IMR-90 (cell line): ENCODE data around the gene NDST1. TPM values are rescaled to one million over a fixed set of nuclear protein-coding genes. Genes with fewer than 3 reads are reported as not detected.

Experiments
- ATAC-seq: fragments of 200-7000 bp; cut with Tn5 transposase; 2 replicates; pipeline ENCODE4 v1.9.1; 2020; ENCODE audit warnings: low read depth, mild to moderate bottlenecking, moderate library complexity
- BruUV-seq: library from RNA; stranded (reverse); fragments of 400-500 nt; replicated peaks from 2 replicates; lab custom pipeline; 2021; lab: Mats Ljungman, UMichigan
- CTCF ChIA-PET: fragments of 300-600 bp; formaldehyde crosslinking; extraction: SDS; loops from one replicate; lab custom pipeline; 2021; ENCODE audit warnings: antibody characterized with exemption; lab: Yijun Ruan, JAX
- POLR2A ChIA-PET: fragments of 300-600 bp; sonication (Branson Sonifier 250); formaldehyde crosslinking; loops from one replicate; lab custom pipeline; 2022; ENCODE audit warnings: antibody characterized with exemption; ENCODE audit not compliant: unreplicated experiment; lab: Charles Lee
- DNase-seq: peaks from one replicate; pipeline ENCODE4 v3.0.0; 2013
- H2AFZ ChIP-seq: replicated peaks from 2 replicates; pipeline ENCODE3; 2013; ENCODE audit warnings: low read length, mild to moderate bottlenecking; ENCODE audit not compliant: poor library complexity
- H2AK5ac ChIP-seq: 2 replicates; pipeline ENCODE4 v1.6.1; 2013; ENCODE audit warnings: low read depth, low read length, inconsistent platforms
- H2AK9ac ChIP-seq: replicated peaks from 2 replicates; pipeline ENCODE3; 2013; ENCODE audit warnings: mild to moderate bottlenecking, low read depth, low read length, moderate library complexity; ENCODE audit not compliant: poor library complexity
- H2BK120ac ChIP-seq: 2 replicates; pipeline ENCODE4 v1.6.1; 2013; ENCODE audit warnings: low read depth, low read length, inconsistent platforms
- H2BK15ac ChIP-seq: 3 replicates; pipeline ENCODE4 v1.6.1; 2013; ENCODE audit warnings: low read depth, low read length, inconsistent platforms
- H2BK20ac ChIP-seq: 2 replicates; pipeline ENCODE4 v1.6.1; 2013; ENCODE audit warnings: low read depth, mild to moderate bottlenecking, inconsistent platforms, low read length, moderate library complexity
- H2BK5ac ChIP-seq: 2 replicates; pipeline ENCODE4 v1.6.1; 2013; ENCODE audit warnings: mild to moderate bottlenecking, low read depth, low read length, inconsistent platforms; ENCODE audit not compliant: poor library complexity, severe bottlenecking
- H3K14ac ChIP-seq: replicated peaks from 2 replicates; pipeline ENCODE4 v1.6.1; 2013; ENCODE audit warnings: low read depth, low read length, inconsistent platforms
- H3K18ac ChIP-seq: 2 replicates; pipeline ENCODE4 v1.6.1; 2013; ENCODE audit warnings: low read depth, low read length, control low read depth
- H3K23ac ChIP-seq: 2 replicates; pipeline ENCODE4 v1.6.1; 2013; ENCODE audit warnings: low read depth, low read length, inconsistent platforms
- H3K27ac ChIP-seq: 2 replicates; pipeline ENCODE4 v1.5.1; 2013; ENCODE audit warnings: mild to moderate bottlenecking, control low read depth, low read length; ENCODE audit not compliant: insufficient read depth
- H3K27me3 ChIP-seq: 2 replicates; pipeline ENCODE4 v1.6.1; 2013; ENCODE audit warnings: low read length; ENCODE audit not compliant: control insufficient read depth, insufficient read depth
- H3K36me3 ChIP-seq: 2 replicates; pipeline ENCODE4 v1.6.1; 2013; ENCODE audit warnings: low read length, mixed read lengths; ENCODE audit not compliant: control insufficient read depth, insufficient read depth
- H3K4ac ChIP-seq: 2 replicates; pipeline ENCODE4 v1.6.1; 2013; ENCODE audit warnings: low read depth, low read length, inconsistent platforms
- H3K4me1 ChIP-seq: 2 replicates; pipeline ENCODE4 v1.6.1; 2013; ENCODE audit warnings: low read length, mixed read lengths; ENCODE audit not compliant: control insufficient read depth, insufficient read depth
- H3K4me2 ChIP-seq: 2 replicates; pipeline ENCODE4 v1.6.1; 2013; ENCODE audit warnings: low read depth, mild to moderate bottlenecking, control low read depth, low read length, moderate library complexity
- H3K4me3 ChIP-seq: 2 replicates; pipeline ENCODE4 v1.5.1; 2013; ENCODE audit warnings: low read depth, mild to moderate bottlenecking, control low read depth, low read length, moderate library complexity; ENCODE audit not compliant: insufficient read depth
- H3K56ac ChIP-seq: 2 replicates; pipeline ENCODE4 v1.6.1; 2013; ENCODE audit warnings: low read length, inconsistent platforms; ENCODE audit not compliant: insufficient read depth; ENCODE audit errors: extremely low read depth
- H3K79me1 ChIP-seq, 2 experiments: 2 replicates each; pipeline ENCODE4 v1.6.1; 2013; ENCODE audit warnings: low read length in 2 of 2, inconsistent platforms in 1 of 2, low read depth in 1 of 2
- H3K9ac ChIP-seq: 2 replicates; pipeline ENCODE4 v1.6.1; 2013; ENCODE audit warnings: low read depth, low read length, control low read depth
- H3K9me1 ChIP-seq: 2 replicates; pipeline ENCODE4 v1.6.1; 2013; ENCODE audit warnings: low read length, inconsistent platforms; ENCODE audit not compliant: insufficient read depth
- H3K9me3 ChIP-seq: 2 replicates; pipeline ENCODE4 v1.6.1; 2013; ENCODE audit warnings: low read length; ENCODE audit not compliant: control insufficient read depth, insufficient read depth
- H4K20me1 ChIP-seq: 2 replicates; pipeline ENCODE4 v1.6.1; 2013; ENCODE audit warnings: low read length, inconsistent platforms; ENCODE audit not compliant: insufficient read depth
- H4K5ac ChIP-seq: 2 replicates; pipeline ENCODE4 v1.6.1; 2013; ENCODE audit warnings: mild to moderate bottlenecking, low read depth, low read length, control low read depth
- H4K8ac ChIP-seq, 2 experiments: 2 replicates each; pipeline ENCODE4 v1.6.1; 2013; ENCODE audit warnings: low read depth in 2 of 2, low read length in 2 of 2, control low read depth in 1 of 2, inconsistent platforms in 1 of 2
- H4K91ac ChIP-seq: 2 replicates; pipeline ENCODE4 v1.6.1; 2013; ENCODE audit warnings: low read depth, low read length, inconsistent platforms; ENCODE audit not compliant: insufficient read depth
- BHLHE40 ChIP-seq: fragments of 150-350 bp; IDR thresholded peaks from 2 replicates; pipeline ENCODE4 v1.6.1; 2016; ENCODE audit warnings: mild to moderate bottlenecking, low read depth, low read length
- CEBPB ChIP-seq: IDR thresholded peaks from 2 replicates; pipeline ENCODE4 v1.6.1; 2012; ENCODE audit warnings: low read depth, low read length, improper control_type of control experiment
- ELK1 ChIP-seq: fragments of 150-350 bp; IDR thresholded peaks from 2 replicates; pipeline ENCODE4 v1.6.1; 2016; ENCODE audit warnings: low read depth, mild to moderate bottlenecking, low read length, moderate library complexity, borderline replicate concordance
- MAZ ChIP-seq: IDR thresholded peaks from 2 replicates; pipeline ENCODE4 v1.6.1; 2012; ENCODE audit warnings: low read depth, mild to moderate bottlenecking, low read length, improper control_type of control experiment, moderate library complexity, borderline replicate concordance
- NFE2L2 ChIP-seq: fragments of 150-350 bp; IDR thresholded peaks from 2 replicates; pipeline ENCODE4 v1.6.1; 2016; ENCODE audit warnings: low read depth, mild to moderate bottlenecking, low read length
- POLR2A ChIP-seq: IDR thresholded peaks from 2 replicates; pipeline ENCODE4 v1.6.1; 2012; ENCODE audit warnings: mild to moderate bottlenecking, low read depth, low read length
- RAD21 ChIP-seq: IDR thresholded peaks from 2 replicates; pipeline ENCODE4 v1.6.1; 2012; ENCODE audit warnings: low read length, improper control_type of control experiment
- RCOR1 ChIP-seq: IDR thresholded peaks from 2 replicates; pipeline ENCODE4 v1.6.1; 2012; ENCODE audit warnings: mild to moderate bottlenecking, low read length, improper control_type of control experiment; ENCODE audit not compliant: insufficient replicate concordance
- RFX5 ChIP-seq: IDR thresholded peaks from 2 replicates; pipeline ENCODE4 v1.8.0; 2012; ENCODE audit warnings: low read depth, mild to moderate bottlenecking, low read length, moderate library complexity
- SMC3 ChIP-seq: fragments of 150-350 bp; IDR thresholded peaks from 2 replicates; pipeline ENCODE4 v1.6.1; 2016; ENCODE audit warnings: low read depth, mild to moderate bottlenecking, antibody characterized with exemption, low read length, moderate library complexity
- WGBS, 2 experiments: methylation state at CpG; one replicate each; pipeline versions ENCODE4 v1.1.5 to v1.1.7; 2013; ENCODE audit warnings: missing lambda C conversion rate in 2 of 2; ENCODE audit not compliant: insufficient read length in 1 of 2; ENCODE audit errors: extremely low coverage in 2 of 2; 5-methylcytosine and 5-hydroxymethylcytosine counted together
- dilution Hi-C: fragments of 300-500 bp; cut with HindIII; formaldehyde crosslinking; loops from one replicate; pipeline ENCODE4 v1.14.3; 2018; ENCODE audit warnings: low sequenced_read_pairs; ENCODE audit not compliant: unreplicated experiment
- in situ Hi-C: fragments of 300-500 bp; cut with MboI; formaldehyde crosslinking; loops from 3 replicates; pipeline ENCODE4 v1.14.3; 2019; ENCODE audit warnings: low sequenced_read_pairs, inconsistent platforms, mixed read lengths
- intact Hi-C: fragments of 100-400 bp; cut with micrococcal nuclease; formaldehyde crosslinking; loops from 2 replicates; pipeline ENCODE4 v1.10.0; 2022
- polyA plus RNA-seq, 3 experiments: library from polyadenylated mRNA; depleted of rRNA; stranded (reverse); fragments of >200 nt; gene quantifications; 2 replicates each; pipeline ENCODE4 v1.2.3, GENCODE V29; 2012; ENCODE audit warnings: low replicate concordance in 1 of 3
- total RNA-seq: library from RNA; depleted of rRNA; stranded (reverse); fragments of >200 nt; gene quantifications from 2 replicates; pipeline ENCODE4 v1.2.3, GENCODE V29; 2012
- TF ChIP-seq, protein P1 (sequence below): fragments of 150-350 bp; IDR thresholded peaks from 2 replicates; pipeline ENCODE4 v1.6.1; 2017; ENCODE audit warnings: mild to moderate bottlenecking, antibody characterized with exemption, low read length, low read depth
- TF ChIP-seq, protein P2 (sequence below): conservative IDR thresholded peaks from 2 replicates; pipeline ENCODE4 v1.5.1; 2012; ENCODE audit warnings: mild to moderate bottlenecking, low read depth, low read length, improper control_type of control experiment

Gene NDST1
- total and polyA plus RNA-seq, 2 of the 4 experiments (the other 2 are of a cell fraction) = 30.5 to 80.4 TPM

GRCh38 chr5:150512368-150512747 lies 4.4 kb downstream of the NDST1 start:
- H4K20me1 ChIP-seq = peaks cover 100% of the 10 kb centered on the region
- CTCF ChIA-PET = interaction anchor here (1.2 kb wide), 1 partner anchor 23 kb away, joined by 3 read pairs; no protein-coding TSS in a partner anchor
- intact Hi-C loops = no loop called here

More at GRCh38 chr5:150512368-150512747, 4.4 kb downstream of the NDST1 start:
- Histone ChIP-seq H4K8ac (no peak overlapping the region), H2BK120ac (no peak overlapping the region), H2AK9ac (no peak overlapping the region), H3K79me1 (peaks cover 41 to 95% of the 10 kb centered on the region in 2 experiments), H3K27me3 (no peaks in the 10 kb centered on the region), H2BK15ac (no peak overlapping the region), H3K4me2 (no peak overlapping the region), H2AK5ac (peak overlapping the region; percentile 20; the same call in 1 of the 2 replicates), H2BK20ac (no peak overlapping the region), H4K5ac (no peak overlapping the region), H2AFZ (no peak overlapping the region), H3K23ac (peak overlapping the region; percentile 20; the same call in 1 of the 2 replicates), H3K56ac (no peak overlapping the region), H3K36me3 (peaks cover 5% of the 10 kb centered on the region; the same call in 1 of the 2 replicates), H3K4me3 (no peak overlapping the region), H3K14ac (no peak overlapping the region), H3K4me1 (peaks cover 62% of the 10 kb centered on the region), H3K27ac (no peak overlapping the region), H3K18ac (no peak overlapping the region), H2BK5ac (peak overlapping the region; percentile 49), H3K9ac (no peak overlapping the region), H4K91ac (no peak overlapping the region), H3K9me3 (no peaks in the 10 kb centered on the region), H3K4ac (0 out of 2 replicates have a peak overlapping the region, but pooled peaks have one; percentile 32), H3K9me1 (peaks cover 65% of the 10 kb centered on the region)
- POLR2A ChIA-PET = no interaction called here
- in situ Hi-C loops = no loop called here
- TF ChIP-seq RFX5 (no peak), ELK1 (no peak), RCOR1 (no peak), MAZ (no peak), NFE2L2 (no peak), BHLHE40 (no peak), POLR2A (no peak), RAD21 (no peak), SMC3 (no peak), CEBPB (no peak)
- TF ChIP-seq, protein P1, sequence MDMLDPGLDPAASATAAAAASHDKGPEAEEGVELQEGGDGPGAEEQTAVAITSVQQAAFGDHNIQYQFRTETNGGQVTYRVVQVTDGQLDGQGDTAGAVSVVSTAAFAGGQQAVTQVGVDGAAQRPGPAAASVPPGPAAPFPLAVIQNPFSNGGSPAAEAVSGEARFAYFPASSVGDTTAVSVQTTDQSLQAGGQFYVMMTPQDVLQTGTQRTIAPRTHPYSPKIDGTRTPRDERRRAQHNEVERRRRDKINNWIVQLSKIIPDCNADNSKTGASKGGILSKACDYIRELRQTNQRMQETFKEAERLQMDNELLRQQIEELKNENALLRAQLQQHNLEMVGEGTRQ = no peak
- TF ChIP-seq, protein P2, sequence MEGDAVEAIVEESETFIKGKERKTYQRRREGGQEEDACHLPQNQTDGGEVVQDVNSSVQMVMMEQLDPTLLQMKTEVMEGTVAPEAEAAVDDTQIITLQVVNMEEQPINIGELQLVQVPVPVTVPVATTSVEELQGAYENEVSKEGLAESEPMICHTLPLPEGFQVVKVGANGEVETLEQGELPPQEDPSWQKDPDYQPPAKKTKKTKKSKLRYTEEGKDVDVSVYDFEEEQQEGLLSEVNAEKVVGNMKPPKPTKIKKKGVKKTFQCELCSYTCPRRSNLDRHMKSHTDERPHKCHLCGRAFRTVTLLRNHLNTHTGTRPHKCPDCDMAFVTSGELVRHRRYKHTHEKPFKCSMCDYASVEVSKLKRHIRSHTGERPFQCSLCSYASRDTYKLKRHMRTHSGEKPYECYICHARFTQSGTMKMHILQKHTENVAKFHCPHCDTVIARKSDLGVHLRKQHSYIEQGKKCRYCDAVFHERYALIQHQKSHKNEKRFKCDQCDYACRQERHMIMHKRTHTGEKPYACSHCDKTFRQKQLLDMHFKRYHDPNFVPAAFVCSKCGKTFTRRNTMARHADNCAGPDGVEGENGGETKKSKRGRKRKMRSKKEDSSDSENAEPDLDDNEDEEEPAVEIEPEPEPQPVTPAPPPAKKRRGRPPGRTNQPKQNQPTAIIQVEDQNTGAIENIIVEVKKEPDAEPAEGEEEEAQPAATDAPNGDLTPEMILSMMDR = no peak
- 80% methylated on average over 2 of the region's 6 CpGs; no CpG with 5 or more reads in 1 of the 2 experiments for WGBS, 2 experiments
- dilution Hi-C loops = no loop called here
- DNase-seq (no peak), ATAC-seq (no peak)
- BruUV-seq = no TSS peak
